Caco-2 (cell line): ENCODE results near the gene ST8SIA1. TPM values are rescaled to one million over a fixed set of nuclear protein-coding genes. Genes with fewer than 3 reads are reported as not detected.

Source experiments
- BruUV-seq: library from RNA; stranded (reverse); fragments of 400-500 nt; replicated peaks from 2 replicates; lab custom pipeline; 2021; lab: Mats Ljungman, UMichigan
- CTCF ChIA-PET: fragments of 300-600 bp; sonication (Branson Sonifier 250); formaldehyde crosslinking; loops from one replicate; lab custom pipeline; 2022; ENCODE audit warnings: antibody characterized with exemption; lab: Charles Lee
- POLR2A ChIA-PET: fragments of 300-600 bp; sonication (Branson Sonifier 250); formaldehyde crosslinking; loops from one replicate; lab custom pipeline; 2022; ENCODE audit warnings: antibody characterized with exemption; lab: Charles Lee
- DNase-seq, 2 experiments: peaks; one replicate each; pipeline versions ENCODE4 v3.0.0 to v3.0.0-alpha.2; 2020 to 2022
- H3K27me3 ChIP-seq: replicated peaks from 2 replicates; pipeline ENCODE4 v1.6.0; 2011; ENCODE audit warnings: low read length; ENCODE audit not compliant: control insufficient read depth, insufficient read depth
- H3K36me3 ChIP-seq: 2 replicates; pipeline ENCODE4 v1.5.1; 2011; ENCODE audit warnings: low read length; ENCODE audit not compliant: control insufficient read depth, insufficient read depth
- H3K4me1 ChIP-seq: fragments of 250-450 bp; sonication (Bioruptor Pico); 2 replicates; pipeline ENCODE4 v1.5.1; 2020; ENCODE audit warnings: mild to moderate bottlenecking
- H3K4me3 ChIP-seq: 2 replicates; pipeline ENCODE4 v1.5.1; 2011; ENCODE audit warnings: low read depth, mild to moderate bottlenecking, control low read depth, low read length
- H3K9me3 ChIP-seq: fragments of 250-450 bp; sonication (Bioruptor Pico); 2 replicates; pipeline ENCODE4 v1.5.1; 2020; ENCODE audit warnings: mild to moderate bottlenecking, moderate library complexity
- H3K27ac Mint-ChIP-seq: one replicate; pipeline ENCODE4 v1.8.0; 2022; ENCODE audit warnings: mixed read lengths; ENCODE audit not compliant: unreplicated experiment
- H3K27me3 Mint-ChIP-seq: one replicate; pipeline ENCODE4 v1.8.0; 2022; ENCODE audit warnings: mixed read lengths; ENCODE audit not compliant: insufficient read depth, unreplicated experiment
- H3K36me3 Mint-ChIP-seq: one replicate; pipeline ENCODE4 v1.8.0; 2022; ENCODE audit warnings: mild to moderate bottlenecking, mixed read lengths; ENCODE audit not compliant: insufficient read depth, unreplicated experiment
- H3K4me1 Mint-ChIP-seq: one replicate; pipeline ENCODE4 v1.8.0; 2022; ENCODE audit warnings: low read depth, mixed read lengths; ENCODE audit not compliant: unreplicated experiment
- H3K4me3 Mint-ChIP-seq: one replicate; pipeline ENCODE4 v1.8.0; 2022; ENCODE audit warnings: mild to moderate bottlenecking, moderate library complexity, mixed read lengths; ENCODE audit not compliant: unreplicated experiment
- H3K9me3 Mint-ChIP-seq: one replicate; pipeline ENCODE4 v1.8.0; 2022; ENCODE audit warnings: mixed read lengths; ENCODE audit not compliant: unreplicated experiment
- intact Hi-C: fragments of 100-400 bp; cut with micrococcal nuclease; formaldehyde crosslinking; loops from one replicate; pipeline ENCODE4 v1.10.0; 2022; ENCODE audit not compliant: unreplicated experiment
- total RNA-seq: library from RNA; stranded (reverse); gene quantifications from 2 replicates; pipeline ENCODE4 v1.2.3, GENCODE V29; 2022
- TF ChIP-seq, protein P1 (sequence below), 2 experiments: fragments of 200-600 bp in 1 of 2; IDR thresholded peaks; 1 replicate in 1 of 2; 2 replicates in 1 of 2; pipeline versions ENCODE4 v1.5.1 to v1.8.0; 2011 to 2022; ENCODE audit warnings: antibody characterized with exemption in 1 of 2, control low read depth in 1 of 2, inconsistent platforms in 1 of 2, low read depth in 1 of 2, low read length in 1 of 2, mild to moderate bottlenecking in 1 of 2, moderate library complexity in 1 of 2; ENCODE audit not compliant: insufficient read depth in 1 of 2, severe bottlenecking in 1 of 2, unreplicated experiment in 1 of 2

The ST8SIA1 gene
- total RNA-seq, 1 experiment from 2014 or later: not detected

DNA sequence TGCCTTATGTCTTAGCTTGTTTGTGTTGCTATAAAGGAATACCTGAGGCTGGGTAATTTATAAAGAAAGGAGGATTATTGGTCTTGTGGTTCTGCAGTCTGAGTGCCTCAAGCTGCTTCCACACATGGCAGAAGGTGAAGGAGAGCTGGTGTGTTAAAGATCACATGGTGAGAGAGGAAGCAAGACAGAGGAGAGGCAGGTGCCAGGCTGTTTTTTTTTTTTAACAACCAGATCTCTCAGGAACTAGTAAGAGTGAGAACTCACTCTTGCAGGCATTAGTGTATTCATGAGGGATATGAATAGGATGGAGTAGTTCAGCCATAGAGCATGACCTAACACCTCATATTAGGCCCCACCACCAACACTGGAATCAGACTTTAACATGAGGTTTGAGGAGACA lies 165.1 kb downstream of the ST8SIA1 start:
- DNase-seq: no peak
- Histone ChIP-seq H3K36me3 (no peaks in the 10 kb centered on the region), H3K27me3 (no peaks in the 10 kb centered on the region), H3K4me1 (no peaks in the 10 kb centered on the region), H3K9me3 (no peaks in the 10 kb centered on the region), H3K4me3 (no peak overlapping the region)
- BruUV-seq: no TSS peak
- Mint-ChIP-seq H3K4me3 (no peak overlapping the region), H3K9me3 (no peaks in the 10 kb centered on the region), H3K27me3 (peaks cover 4% of the 10 kb centered on the region), H3K27ac (no peak overlapping the region), H3K4me1 (no peaks in the 10 kb centered on the region), H3K36me3 (no peaks in the 10 kb centered on the region)
- ChIA-PET CTCF (no interaction called here), POLR2A (no interaction called here)
- TF ChIP-seq, protein P1, sequence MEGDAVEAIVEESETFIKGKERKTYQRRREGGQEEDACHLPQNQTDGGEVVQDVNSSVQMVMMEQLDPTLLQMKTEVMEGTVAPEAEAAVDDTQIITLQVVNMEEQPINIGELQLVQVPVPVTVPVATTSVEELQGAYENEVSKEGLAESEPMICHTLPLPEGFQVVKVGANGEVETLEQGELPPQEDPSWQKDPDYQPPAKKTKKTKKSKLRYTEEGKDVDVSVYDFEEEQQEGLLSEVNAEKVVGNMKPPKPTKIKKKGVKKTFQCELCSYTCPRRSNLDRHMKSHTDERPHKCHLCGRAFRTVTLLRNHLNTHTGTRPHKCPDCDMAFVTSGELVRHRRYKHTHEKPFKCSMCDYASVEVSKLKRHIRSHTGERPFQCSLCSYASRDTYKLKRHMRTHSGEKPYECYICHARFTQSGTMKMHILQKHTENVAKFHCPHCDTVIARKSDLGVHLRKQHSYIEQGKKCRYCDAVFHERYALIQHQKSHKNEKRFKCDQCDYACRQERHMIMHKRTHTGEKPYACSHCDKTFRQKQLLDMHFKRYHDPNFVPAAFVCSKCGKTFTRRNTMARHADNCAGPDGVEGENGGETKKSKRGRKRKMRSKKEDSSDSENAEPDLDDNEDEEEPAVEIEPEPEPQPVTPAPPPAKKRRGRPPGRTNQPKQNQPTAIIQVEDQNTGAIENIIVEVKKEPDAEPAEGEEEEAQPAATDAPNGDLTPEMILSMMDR (IDR thresholded peaks at IDR 0.05; ENCODE audit: insufficient read depth in 1 of 2, low read depth in 1 of 2, low read length in 1 of 2, severe bottlenecking in 1 of 2, unreplicated experiment in 1 of 2): no peak
- intact Hi-C loops: no loop called here

DNA sequence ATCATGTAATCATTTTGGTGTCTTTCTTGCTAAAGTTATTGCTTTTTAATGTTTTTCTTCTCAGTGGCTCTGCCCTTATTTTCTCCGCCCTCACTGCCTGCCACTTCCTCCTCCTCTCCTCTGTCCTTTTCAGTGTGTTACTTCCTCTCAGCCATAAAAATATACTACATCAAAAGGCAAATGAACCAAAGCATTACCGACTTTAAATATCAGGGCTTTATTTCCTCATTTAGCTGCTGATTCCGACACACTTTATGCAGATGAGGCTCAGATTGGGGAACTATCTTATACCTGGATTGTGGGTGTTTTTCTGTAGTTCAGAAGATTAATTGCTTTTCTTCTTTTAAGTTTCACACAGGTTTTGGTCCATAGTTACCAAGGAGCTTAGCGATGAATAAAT lies 170.4 kb downstream of the ST8SIA1 start:
- POLR2A ChIA-PET: no interaction called here
- no peak overlapping the region for H3K4me3 Mint-ChIP-seq
- H3K9me3 ChIP-seq: no peaks in the 10 kb centered on the region
- CTCF ChIA-PET: no interaction called here
- TF ChIP-seq, protein P1 (IDR thresholded peaks at IDR 0.05; ENCODE audit: insufficient read depth in 1 of 2, low read depth in 1 of 2, low read length in 1 of 2, severe bottlenecking in 1 of 2, unreplicated experiment in 1 of 2): no peak
- no peaks in the 10 kb centered on the region for H3K4me1 Mint-ChIP-seq
- H3K9me3 Mint-ChIP-seq: no peaks in the 10 kb centered on the region
- no peaks in the 10 kb centered on the region for H3K27me3 ChIP-seq
- intact Hi-C loops: no loop called here
- no TSS peak for BruUV-seq
- H3K27me3 Mint-ChIP-seq: peaks cover 4% of the 10 kb centered on the region
- no peaks in the 10 kb centered on the region for H3K36me3 ChIP-seq
- no peaks in the 10 kb centered on the region for H3K4me1 ChIP-seq
- DNase-seq: no peak
- no peak overlapping the region for H3K4me3 ChIP-seq
- H3K27ac Mint-ChIP-seq: no peak overlapping the region
- no peaks in the 10 kb centered on the region for H3K36me3 Mint-ChIP-seq

DNA sequence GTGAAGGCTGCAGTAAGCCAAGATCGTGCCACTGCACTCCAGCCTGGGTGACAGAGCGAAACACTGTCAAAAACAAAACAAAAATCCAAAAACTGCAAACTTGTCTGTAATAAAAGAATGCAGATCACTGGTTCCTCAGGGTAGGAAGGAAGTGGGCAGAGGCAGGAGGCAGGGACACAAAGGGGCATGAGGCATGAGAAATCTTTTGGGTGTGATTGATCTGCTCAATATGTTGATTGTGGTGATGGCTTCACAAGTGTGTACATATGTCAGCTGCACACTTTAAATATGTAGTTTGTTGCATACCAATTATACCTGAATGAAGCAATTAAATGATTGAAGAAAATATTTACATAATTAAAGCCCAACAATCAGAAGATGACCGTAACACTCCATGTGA lies 170.9 kb downstream of the ST8SIA1 start:
- TF ChIP-seq, protein P1 (IDR thresholded peaks at IDR 0.05; ENCODE audit: insufficient read depth in 1 of 2, low read depth in 1 of 2, low read length in 1 of 2, severe bottlenecking in 1 of 2, unreplicated experiment in 1 of 2): no peak
- H3K4me3 Mint-ChIP-seq: no peak overlapping the region
- H3K9me3 Mint-ChIP-seq: no peaks in the 10 kb centered on the region
- Histone ChIP-seq H3K4me3 (no peak overlapping the region), H3K9me3 (no peaks in the 10 kb centered on the region), H3K27me3 (no peaks in the 10 kb centered on the region), H3K36me3 (no peaks in the 10 kb centered on the region), H3K4me1 (no peaks in the 10 kb centered on the region)
- CTCF ChIA-PET: no interaction called here
- H3K27ac Mint-ChIP-seq: no peak overlapping the region
- DNase-seq: no peak
- POLR2A ChIA-PET: no interaction called here
- BruUV-seq: no TSS peak
- H3K27me3 Mint-ChIP-seq: peaks cover 7% of the 10 kb centered on the region
- H3K4me1 Mint-ChIP-seq: no peaks in the 10 kb centered on the region
- H3K36me3 Mint-ChIP-seq: no peaks in the 10 kb centered on the region
- intact Hi-C loops: no loop called here
